GM15510 (cell line): Measurements from ENCODE around the gene MAPKAPK3.

Experiments
- POLR2A ChIP-seq: IDR thresholded peaks from 3 replicates; pipeline ENCODE4 v1.6.1; 2011; ENCODE audit warnings: borderline replicate concordance; ENCODE audit not compliant: insufficient read length; ENCODE audit errors: extremely low read depth

MAPKAPK3 gene

GRCh38 chr3:50610181-50610971 lies 6.6 kb upstream of the MAPKAPK3 start:
- TF ChIP-seq POLR2A, result no peak

GRCh38 chr3:50610992-50611463 lies 5.9 kb upstream of the MAPKAPK3 start:
- no peak for TF ChIP-seq POLR2A

GRCh38 chr3:50611464-50612233 lies 5.3 kb upstream of the MAPKAPK3 start, which contains the start of gene CISH:
CISH (minus strand) TSS chr3:50611774; CDS start chr3:50611650, 124 bp downstream.
- TF ChIP-seq POLR2A, result peak; percentile 65

- TF ChIP-seq POLR2A, result no peak
Measured at GRCh38 chr3:50612234-50612882, 4.6 kb upstream of the MAPKAPK3 start.

GRCh38 chr3:50612970-50613846 lies 3.7 kb upstream of the MAPKAPK3 start:
- TF ChIP-seq POLR2A, result no peak

- TF ChIP-seq POLR2A, result no peak
Measured at GRCh38 chr3:50615190-50615589, 1.8 kb upstream of the MAPKAPK3 start.

GRCh38 chr3:50616003-50616769 lies 765 bp upstream of the MAPKAPK3 start:
- TF ChIP-seq POLR2A, result no peak

GRCh38 chr3:50616770-50617095 lies 218 bp upstream of the MAPKAPK3 start:
- TF ChIP-seq POLR2A, result peak; percentile 51

GRCh38 chr3:50617911-50618481 lies 1.0 kb downstream of the MAPKAPK3 start:
- TF ChIP-seq POLR2A, result no peak

GRCh38 chr3:50620420-50620819 lies 3.5 kb downstream of the MAPKAPK3 start:
- no peak for TF ChIP-seq POLR2A

- no peak for TF ChIP-seq POLR2A
Measured at GRCh38 chr3:50620820-50621219, 3.9 kb downstream of the MAPKAPK3 start.

GRCh38 chr3:50622881-50623280 lies 5.9 kb downstream of the MAPKAPK3 start:
- TF ChIP-seq POLR2A, result no peak

- no peak for TF ChIP-seq POLR2A
Measured at GRCh38 chr3:50623840-50624474, 7.0 kb downstream of the MAPKAPK3 start.
